MCF 10A (cell line): ENCODE measurements around the gene ZFP92. TPM values are rescaled to one million over a fixed set of nuclear protein-coding genes. Genes with fewer than 3 reads are reported as not detected.
"Not testable (repeated sequence)": the region's sequence is repeated elsewhere in the genome, so short reads cannot be mapped to it uniquely, and the experiment has no call there.

Experiments
- BruUV-seq: library from RNA; stranded (reverse); fragments of 400-500 nt; replicated peaks from 2 replicates; lab custom pipeline; 2021; lab: Mats Ljungman, UMichigan
- CTCF ChIA-PET: fragments of 300-600 bp; sonication (Branson Sonifier 250); formaldehyde crosslinking; extraction: SDS; loops from one replicate; lab custom pipeline; 2021; ENCODE audit warnings: antibody characterized with exemption, inconsistent platforms; lab: Yijun Ruan, JAX
- POLR2A ChIA-PET: fragments of 300-600, 350-650 bp; sonication (Branson Sonifier 250); formaldehyde crosslinking; extraction: SDS; loops from one replicate; lab custom pipeline; 2020; ENCODE audit warnings: antibody characterized with exemption, inconsistent platforms; lab: Yijun Ruan, JAX
- DNase-seq: peaks from one replicate; pipeline ENCODE4 v3.0.0-alpha.2; 2018; ENCODE audit not compliant: unreplicated experiment
- H3K27ac Mint-ChIP-seq: one replicate; pipeline ENCODE4 v1.8.0; 2022; ENCODE audit warnings: mild to moderate bottlenecking, low read depth, mixed read lengths; ENCODE audit not compliant: unreplicated experiment
- H3K27me3 Mint-ChIP-seq: one replicate; pipeline ENCODE4 v1.8.0; 2022; ENCODE audit warnings: mixed read lengths; ENCODE audit not compliant: insufficient read depth, unreplicated experiment
- H3K36me3 Mint-ChIP-seq: one replicate; pipeline ENCODE4 v1.8.0; 2022; ENCODE audit warnings: mild to moderate bottlenecking, moderate library complexity, mixed read lengths; ENCODE audit not compliant: insufficient read depth, unreplicated experiment
- H3K4me1 Mint-ChIP-seq: one replicate; pipeline ENCODE4 v1.8.0; 2022; ENCODE audit warnings: mixed read lengths; ENCODE audit not compliant: insufficient read depth, unreplicated experiment
- H3K4me3 Mint-ChIP-seq: one replicate; pipeline ENCODE4 v1.8.0; 2022; ENCODE audit warnings: mild to moderate bottlenecking, moderate library complexity, mixed read lengths; ENCODE audit not compliant: unreplicated experiment
- H3K9me3 Mint-ChIP-seq: one replicate; pipeline ENCODE4 v1.8.0; 2022; ENCODE audit warnings: mixed read lengths; ENCODE audit not compliant: unreplicated experiment
- CTCF ChIP-seq: fragments of 200-600 bp; IDR thresholded peaks from one replicate; pipeline ENCODE4 v1.8.0; 2022; ENCODE audit warnings: antibody characterized with exemption, mild to moderate bottlenecking; ENCODE audit not compliant: unreplicated experiment
- intact Hi-C: fragments of 100-400 bp; cut with micrococcal nuclease; formaldehyde crosslinking; loops from 2 replicates; pipeline ENCODE4 v1.14.1; 2022
- total RNA-seq: library from RNA; stranded (reverse); gene quantifications from 2 replicates; pipeline ENCODE4 v1.2.3, GENCODE V29; 2022

ZFP92 gene
- total RNA-seq, 1 experiment from 2014 or later, result not detected

DNA sequence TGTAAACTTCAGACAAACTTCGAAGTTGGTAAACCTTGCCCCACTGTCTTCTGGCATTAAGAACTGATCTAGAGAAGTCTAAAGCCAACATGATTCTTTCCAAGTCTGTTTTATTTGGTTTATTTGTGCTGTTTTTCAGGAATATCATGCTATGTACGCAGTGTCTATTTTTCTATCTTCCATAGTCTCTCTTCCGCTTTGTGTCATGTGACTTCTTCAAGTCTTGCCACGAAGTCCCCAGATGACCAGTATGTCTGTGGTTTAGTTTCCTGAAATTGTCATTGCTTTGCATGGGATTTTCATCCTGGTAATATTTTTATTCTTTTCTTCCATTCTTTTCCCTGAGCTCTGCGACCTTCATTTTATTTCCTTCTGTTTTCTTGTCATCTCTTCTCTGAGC, 25.2 kb upstream of the ZFP92 start:
- H3K36me3 Mint-ChIP-seq, result no peaks in the 10 kb centered on the region
- ChIA-PET CTCF (no interaction called here), POLR2A (no interaction called here)
- no peaks in the 10 kb centered on the region for H3K9me3 Mint-ChIP-seq
- no peaks in the 10 kb centered on the region for H3K4me1 Mint-ChIP-seq
- H3K27me3 Mint-ChIP-seq, result no peaks in the 10 kb centered on the region
- no peak for TF ChIP-seq CTCF
- no peak for DNase-seq
- no peak overlapping the region for H3K27ac Mint-ChIP-seq
- intact Hi-C loops, result no loop called here
- no TSS peak for BruUV-seq
- H3K4me3 Mint-ChIP-seq, result no peak overlapping the region

DNA sequence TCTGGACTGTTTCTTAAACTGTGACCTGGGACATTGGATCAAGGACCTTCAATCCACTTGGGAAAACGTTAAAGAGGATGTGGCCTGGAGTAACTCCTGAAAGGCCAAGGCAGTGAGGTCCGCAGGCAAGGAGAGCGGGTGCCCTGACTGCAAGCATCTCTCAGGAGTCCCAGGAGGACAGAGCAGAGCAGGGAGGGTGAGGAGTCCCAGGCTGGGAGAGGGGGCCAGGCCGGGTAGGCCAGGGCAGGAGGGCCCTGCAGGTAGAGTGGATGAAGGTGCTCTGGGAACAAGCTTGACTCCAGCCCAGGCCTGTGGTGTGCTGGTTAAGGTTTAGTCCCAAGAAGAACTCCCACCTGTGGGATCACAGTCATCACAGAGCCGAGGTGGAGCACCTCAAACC, 23.9 kb upstream of the ZFP92 start:
- H3K27ac Mint-ChIP-seq, result no peak overlapping the region
- H3K4me1 Mint-ChIP-seq, result no peaks in the 10 kb centered on the region
- no peak for DNase-seq
- H3K27me3 Mint-ChIP-seq, result no peaks in the 10 kb centered on the region
- TF ChIP-seq CTCF, result no peak
- BruUV-seq, result no TSS peak
- CTCF ChIA-PET, result interaction anchor here (0.8 kb wide), 1 partner anchor 9 kb away, joined by 3 read pairs; no protein-coding TSS in a partner anchor
- no peak overlapping the region for H3K4me3 Mint-ChIP-seq
- POLR2A ChIA-PET, result no interaction called here
- intact Hi-C loops, result no loop called here
- H3K36me3 Mint-ChIP-seq, result no peaks in the 10 kb centered on the region
- H3K9me3 Mint-ChIP-seq, result no peaks in the 10 kb centered on the region

GRCh38 chrX:153387987-153388721, 23.1 kb upstream of the ZFP92 start:
- H3K9me3 Mint-ChIP-seq, result no peaks in the 10 kb centered on the region
- H3K36me3 Mint-ChIP-seq, result no peaks in the 10 kb centered on the region
- no peaks in the 10 kb centered on the region for H3K27me3 Mint-ChIP-seq
- BruUV-seq, result no TSS peak
- no peak overlapping the region for H3K27ac Mint-ChIP-seq
- H3K4me1 Mint-ChIP-seq, result no peaks in the 10 kb centered on the region
- DNase-seq, result no peak
- ChIA-PET CTCF (no interaction called here), POLR2A (no interaction called here)
- no peak overlapping the region for H3K4me3 Mint-ChIP-seq
- intact Hi-C loops, result no loop called here
- no peak for TF ChIP-seq CTCF

DNA sequence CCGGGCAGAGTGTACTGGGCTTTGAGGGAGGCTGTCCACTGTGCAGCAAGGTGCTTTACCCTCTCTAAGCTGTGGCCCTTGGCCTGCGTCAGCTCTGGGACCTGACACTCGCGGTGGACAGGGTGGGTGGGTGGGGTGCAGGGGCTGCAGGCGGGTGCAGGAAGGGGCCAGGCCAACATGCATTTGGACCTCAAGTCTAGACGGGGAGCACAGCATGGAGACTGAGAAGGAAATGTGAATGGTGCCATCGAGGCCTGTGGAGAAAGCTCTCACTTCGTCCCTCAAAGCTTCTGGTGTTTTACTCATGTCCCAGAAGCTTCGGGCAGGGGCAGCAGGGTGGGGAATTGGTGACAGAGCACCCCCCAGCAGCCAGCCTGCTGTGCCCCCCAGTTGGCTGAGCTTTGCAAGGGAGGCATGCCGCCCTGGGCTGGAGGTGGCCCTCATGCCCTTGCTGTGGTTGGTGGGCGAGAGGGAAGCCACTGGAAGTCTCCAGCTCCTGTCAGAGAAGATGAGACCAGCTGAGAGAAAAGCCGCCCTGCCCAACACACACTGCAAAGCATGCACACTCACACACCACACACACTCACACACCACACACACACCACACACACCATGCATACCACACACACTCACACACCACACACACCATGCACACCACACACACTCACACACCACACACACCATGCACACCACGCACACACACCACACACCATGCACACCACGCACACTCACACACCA, 22.4 kb upstream of the ZFP92 start:
- BruUV-seq, result no TSS peak
- no peaks in the 10 kb centered on the region for H3K4me1 Mint-ChIP-seq
- no peak overlapping the region for H3K27ac Mint-ChIP-seq
- ChIA-PET POLR2A (no interaction called here), CTCF (no interaction called here)
- intact Hi-C loops, result no loop called here
- no peaks in the 10 kb centered on the region for H3K36me3 Mint-ChIP-seq
- DNase-seq, result no peak
- no peaks in the 10 kb centered on the region for H3K9me3 Mint-ChIP-seq
- no peaks in the 10 kb centered on the region for H3K27me3 Mint-ChIP-seq
- H3K4me3 Mint-ChIP-seq, result no peak overlapping the region
- no peak for TF ChIP-seq CTCF

- POLR2A ChIA-PET, H3K36me3 Mint-ChIP-seq, H3K27me3 Mint-ChIP-seq, H3K4me1 Mint-ChIP-seq, DNase-seq, H3K27ac Mint-ChIP-seq, intact Hi-C loops, BruUV-seq, CTCF ChIA-PET, H3K4me3 Mint-ChIP-seq, H3K9me3 Mint-ChIP-seq: not testable (repeated sequence)
These were observed 21.9 kb upstream of the ZFP92 start for GRCh38 chrX:153389460-153389768.
